ENCODE results near the gene PTPRU.

PTPRU gene

GRCh38 chr1:29305943-29306342 lies 69.6 kb downstream of the PTPRU start:
- Histone ChIP-seq H3K27me3 (ENCODE audit: control insufficient read depth, low read length) (no peaks in the 10 kb centered on the region), H4K20me1 (ENCODE audit: control insufficient read depth, insufficient read depth, low read depth, low read length) (no peaks in the 10 kb centered on the region), H3K4me2 (ENCODE audit: low read length) (no peak overlapping the region), H3K4me1 (ENCODE audit: control insufficient read depth, low read length) (no peaks in the 10 kb centered on the region), H3K4me3 (ENCODE audit: low read length) (no peak overlapping the region), H3K36me3 (ENCODE audit: control insufficient read depth, low read length) (no peaks in the 10 kb centered on the region), H3K9me3 (ENCODE audit: control insufficient read depth, insufficient read depth, low read length) (no peaks in the 10 kb centered on the region), H3F3A (ENCODE audit: control insufficient read depth, insufficient read depth) (no peaks in the 10 kb centered on the region), H3K9me2 (replicated peaks; ENCODE audit: control insufficient read depth, low read length) (no peaks in the 10 kb centered on the region), H3K27ac (ENCODE audit: low read depth, low read length) (no peak overlapping the region), H3K79me2 (ENCODE audit: control insufficient read depth, low read length) (no peaks in the 10 kb centered on the region)
- no peak for TF ChIP-seq CTCF (IDR thresholded peaks at IDR 0.05; ENCODE audit: low read depth, low read length, poor library complexity, severe bottlenecking)
- no peak for TF ChIP-seq EZH2phosphoT487 (IDR thresholded peaks at IDR 0.05; ENCODE audit: borderline replicate concordance, low read length)

DNA sequence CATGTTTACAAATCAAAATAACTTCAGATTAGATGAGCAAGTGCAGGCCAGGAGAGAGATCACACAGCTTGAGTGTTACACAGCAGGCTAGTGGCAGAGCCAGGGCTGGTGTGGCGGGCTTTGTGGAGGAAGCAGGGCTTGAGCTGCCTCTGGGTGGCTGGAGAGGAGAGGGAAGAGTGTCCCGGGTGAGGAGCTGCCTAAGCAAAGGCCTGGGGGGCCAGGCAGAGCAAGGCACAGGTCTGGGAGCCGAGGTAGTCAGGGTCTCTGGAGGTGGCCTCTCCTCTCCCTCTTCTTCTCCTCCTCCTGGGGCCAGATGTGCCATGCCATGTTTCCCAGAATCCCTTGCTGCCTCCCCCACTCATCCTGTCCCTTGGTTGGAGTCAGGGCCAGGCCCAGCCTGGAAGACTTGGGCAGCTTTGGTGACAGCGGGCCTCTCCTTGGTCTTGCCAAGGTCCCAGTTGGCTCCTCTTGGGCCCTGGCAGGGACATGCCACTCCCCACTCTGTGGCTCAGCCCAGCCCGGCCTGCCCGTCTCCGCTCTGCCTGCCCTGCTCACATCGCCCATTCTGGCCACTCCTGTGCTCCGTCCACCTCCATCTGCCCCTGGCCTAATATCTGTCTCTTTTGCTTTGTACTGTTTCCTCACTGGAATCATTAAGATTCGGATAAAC lies 70.3 kb downstream of the PTPRU start:
- no peaks in the 10 kb centered on the region for H3K27me3 ChIP-seq (ENCODE audit: control insufficient read depth, low read length)
- TF ChIP-seq CTCF (IDR thresholded peaks at IDR 0.05; ENCODE audit: low read depth, low read length, poor library complexity, severe bottlenecking) (no peak), EZH2phosphoT487 (IDR thresholded peaks at IDR 0.05; ENCODE audit: borderline replicate concordance, low read length) (no peak)
- H3K9me2 ChIP-seq (replicated peaks; ENCODE audit: control insufficient read depth, low read length): no peaks in the 10 kb centered on the region
- H3K9me3 ChIP-seq (ENCODE audit: control insufficient read depth, insufficient read depth, low read length): no peaks in the 10 kb centered on the region
- no peaks in the 10 kb centered on the region for H3F3A ChIP-seq (ENCODE audit: control insufficient read depth, insufficient read depth)
- H3K4me2 ChIP-seq (ENCODE audit: low read length): no peak overlapping the region
- H3K4me1 ChIP-seq (ENCODE audit: control insufficient read depth, low read length): no peaks in the 10 kb centered on the region
- no peaks in the 10 kb centered on the region for H3K79me2 ChIP-seq (ENCODE audit: control insufficient read depth, low read length)
- H4K20me1 ChIP-seq (ENCODE audit: control insufficient read depth, insufficient read depth, low read depth, low read length): no peaks in the 10 kb centered on the region
- H3K27ac ChIP-seq (ENCODE audit: low read depth, low read length): no peak overlapping the region
- no peaks in the 10 kb centered on the region for H3K36me3 ChIP-seq (ENCODE audit: control insufficient read depth, low read length)
- H3K4me3 ChIP-seq (ENCODE audit: low read length): no peak overlapping the region

- TF ChIP-seq CTCF (IDR thresholded peaks at IDR 0.05; ENCODE audit: low read depth, low read length, poor library complexity, severe bottlenecking) (no peak), EZH2phosphoT487 (IDR thresholded peaks at IDR 0.05; ENCODE audit: borderline replicate concordance, low read length) (no peak)
- Histone ChIP-seq H3F3A (ENCODE audit: control insufficient read depth, insufficient read depth) (no peaks in the 10 kb centered on the region), H3K36me3 (ENCODE audit: control insufficient read depth, low read length) (no peaks in the 10 kb centered on the region), H3K4me1 (ENCODE audit: control insufficient read depth, low read length) (no peaks in the 10 kb centered on the region), H4K20me1 (ENCODE audit: control insufficient read depth, insufficient read depth, low read depth, low read length) (no peaks in the 10 kb centered on the region), H3K79me2 (ENCODE audit: control insufficient read depth, low read length) (no peaks in the 10 kb centered on the region), H3K4me3 (ENCODE audit: low read length) (no peak overlapping the region), H3K9me3 (ENCODE audit: control insufficient read depth, insufficient read depth, low read length) (no peaks in the 10 kb centered on the region), H3K27ac (ENCODE audit: low read depth, low read length) (no peak overlapping the region), H3K4me2 (ENCODE audit: low read length) (no peak overlapping the region), H3K27me3 (ENCODE audit: control insufficient read depth, low read length) (no peaks in the 10 kb centered on the region), H3K9me2 (replicated peaks; ENCODE audit: control insufficient read depth, low read length) (no peaks in the 10 kb centered on the region)
These were observed 72.8 kb downstream of the PTPRU start for GRCh38 chr1:29309075-29309474.
